OCI-LY1 (cell line): ENCODE results near the gene LRRN3.

Experiments
- CTCF ChIP-seq: fragments of 200-600 bp; sonication (generic), shearing (Covaris generic); IDR thresholded peaks from 2 replicates; pipeline ENCODE4 v1.5.1; 2017; ENCODE audit warnings: mild to moderate bottlenecking, antibody characterized with exemption, low read length, moderate library complexity, mixed read lengths
- EZH2 ChIP-seq: fragments of 200-600 bp; sonication (generic), shearing (Covaris generic); IDR thresholded peaks from 2 replicates; pipeline ENCODE4 v1.8.0; 2017; ENCODE audit warnings: borderline replicate concordance, mixed run types, mild to moderate bottlenecking, antibody characterized with exemption, low read length, moderate library complexity, mixed read lengths

- no peak for TF ChIP-seq EZH2
- no peak for TF ChIP-seq CTCF
Measured at GRCh38 chr7:111067251-111067650, 23.7 kb upstream of the LRRN3 start.
